HG02885 (cell line): ENCODE results near the gene FCRLB.
"Not testable (repeated sequence)": the region's sequence is repeated elsewhere in the genome, so short reads cannot be mapped to it uniquely, and the experiment has no call there.

Experiments used
- ATAC-seq: cut with Tn5 transposase; IDR thresholded peaks from one replicate; pipeline ENCODE4 v1.9.1; 2021; ENCODE audit warnings: mild to moderate bottlenecking; ENCODE audit not compliant: unreplicated experiment, poor library complexity

Gene FCRLB, protein sequence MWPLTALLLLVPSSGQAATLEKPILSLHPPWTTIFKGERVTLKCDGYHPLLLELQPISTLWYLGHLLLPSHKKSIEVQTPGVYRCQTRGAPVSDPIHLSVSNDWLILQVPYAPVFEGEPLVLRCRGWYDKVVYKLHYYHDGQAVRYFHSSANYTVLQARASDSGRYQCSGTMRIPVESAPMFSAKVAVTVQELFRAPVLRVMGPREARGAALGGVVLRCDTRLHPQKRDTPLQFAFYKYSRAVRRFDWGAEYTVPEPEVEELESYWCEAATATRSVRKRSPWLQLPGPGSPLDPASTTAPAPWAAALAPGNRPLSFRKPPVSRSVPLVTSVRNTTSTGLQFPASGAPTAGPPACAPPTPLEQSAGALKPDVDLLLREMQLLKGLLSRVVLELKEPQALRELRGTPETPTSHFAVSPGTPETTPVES

DNA sequence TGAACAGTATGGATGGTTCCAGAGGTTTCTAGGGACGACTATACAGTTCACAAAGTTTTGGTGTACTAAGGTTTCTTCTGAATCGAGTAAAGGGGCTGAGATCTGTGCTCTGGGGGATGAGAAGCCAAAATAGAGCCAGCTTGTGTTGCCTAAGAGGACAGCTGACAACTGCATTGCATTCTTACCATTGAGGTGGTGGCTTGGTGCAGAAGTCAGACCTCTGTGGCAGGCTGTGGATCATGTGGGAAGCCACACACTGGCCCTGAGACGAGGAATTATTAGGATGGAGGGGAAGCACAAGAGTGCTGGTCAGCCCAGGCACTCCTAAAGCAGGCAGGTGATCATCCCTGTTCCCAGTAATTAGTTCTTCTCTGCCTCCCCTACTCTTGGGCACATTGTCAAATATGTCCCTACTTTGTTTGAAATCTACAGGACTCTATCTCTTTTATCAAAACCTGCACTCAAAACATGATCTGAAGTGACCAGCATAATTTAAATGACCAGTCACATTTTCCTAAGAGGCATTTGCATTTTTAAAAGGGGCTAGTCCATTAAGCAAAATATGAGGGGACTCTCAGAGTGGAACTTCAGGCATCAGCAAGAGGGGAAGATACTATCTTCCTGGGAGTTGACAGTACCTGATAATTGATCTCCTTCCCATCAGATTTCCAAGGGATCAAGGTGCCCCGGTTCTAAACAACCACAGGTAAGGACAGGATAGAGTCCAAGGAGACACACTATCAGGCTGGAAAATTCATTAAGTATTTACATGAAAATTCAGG is at the start of gene FCRLB:
TSS of gene FCRLB (plus strand) at position 589 of the 782 bp plus-strand sequence. CDS start 1,129 bp downstream, outside the sequence.
- ATAC-seq: no peak

DNA sequence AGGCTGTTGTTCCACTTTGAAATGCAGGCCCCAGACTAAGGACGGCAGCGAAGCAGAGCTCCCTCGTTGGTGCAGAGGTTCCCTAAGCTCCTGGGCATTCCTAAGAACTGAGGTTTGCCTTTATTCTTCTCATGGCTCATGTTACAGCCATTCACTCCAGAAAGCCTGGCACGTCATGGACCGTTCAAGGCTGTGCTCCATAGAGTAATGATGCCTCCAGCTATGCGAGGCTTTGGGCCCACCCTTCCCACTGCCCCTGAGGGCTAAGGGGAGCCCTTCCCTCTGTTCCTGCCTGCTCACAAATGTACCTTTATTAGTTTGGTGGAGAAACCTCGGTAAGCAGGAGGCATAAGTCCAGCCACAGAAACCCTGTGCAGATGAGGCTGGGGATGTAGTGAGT is 47.9 kb upstream of the FCRLB start:
- ATAC-seq: not testable (repeated sequence)

DNA sequence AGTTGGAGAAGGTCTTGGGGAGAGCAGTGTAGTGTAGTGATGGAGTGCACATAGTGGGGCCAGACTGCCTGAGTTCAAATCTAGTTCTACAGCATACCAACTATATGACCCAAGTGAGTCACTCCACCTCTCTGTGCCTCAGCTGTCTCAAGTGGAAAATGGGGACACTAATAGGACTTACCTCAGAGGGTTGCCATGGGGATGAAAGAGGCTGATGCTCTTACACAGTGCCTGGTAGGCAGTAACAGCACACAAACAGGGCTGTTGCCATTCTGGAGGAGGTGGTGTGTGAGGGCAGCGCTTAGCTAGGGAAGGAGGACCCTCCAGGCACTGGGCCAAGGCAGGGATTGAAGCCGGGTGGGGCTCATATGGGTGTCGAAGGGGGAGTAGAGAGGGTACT is 46.9 kb upstream of the FCRLB start:
- ATAC-seq: not testable (repeated sequence)

DNA sequence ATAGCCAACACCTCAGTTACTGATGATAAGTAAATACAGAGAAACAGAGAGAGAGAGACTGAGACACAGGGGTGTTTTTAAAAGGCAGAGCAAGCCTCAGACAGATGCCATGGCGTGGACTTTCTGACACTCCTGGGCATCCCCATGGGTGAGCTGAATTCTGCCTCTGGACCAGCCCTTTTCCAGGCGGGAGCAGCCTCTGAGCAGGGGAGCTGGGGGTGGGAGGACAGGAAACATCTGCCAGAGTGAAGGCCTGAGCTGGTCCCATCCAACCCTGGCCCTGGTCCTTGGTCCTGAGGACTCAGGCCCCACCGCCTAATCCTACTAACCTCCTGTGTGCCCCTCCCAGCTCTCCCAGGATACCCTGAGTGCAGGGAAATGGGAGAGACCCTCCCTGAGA is 46.4 kb upstream of the FCRLB start:
- not testable (repeated sequence) for ATAC-seq

DNA sequence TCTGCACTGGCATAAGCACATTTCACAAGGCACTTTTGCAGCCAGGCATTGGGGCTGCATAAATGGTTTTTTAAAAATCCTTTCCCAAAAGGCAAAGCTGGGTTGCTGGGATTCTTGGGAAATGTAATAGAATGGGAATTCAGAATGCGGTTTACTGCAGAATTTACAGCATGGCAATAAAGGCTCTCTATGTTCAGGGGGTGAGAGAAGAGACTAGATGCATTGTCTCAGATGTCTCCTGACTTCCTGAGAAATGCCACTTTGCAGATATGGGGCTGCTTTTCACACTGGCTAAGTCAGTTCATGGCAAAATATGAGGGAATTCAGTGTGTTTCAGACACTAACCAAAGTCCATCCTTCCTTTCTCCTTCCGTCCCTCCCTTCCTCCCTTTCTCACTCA is 44.9 kb upstream of the FCRLB start:
- no peak for ATAC-seq

DNA sequence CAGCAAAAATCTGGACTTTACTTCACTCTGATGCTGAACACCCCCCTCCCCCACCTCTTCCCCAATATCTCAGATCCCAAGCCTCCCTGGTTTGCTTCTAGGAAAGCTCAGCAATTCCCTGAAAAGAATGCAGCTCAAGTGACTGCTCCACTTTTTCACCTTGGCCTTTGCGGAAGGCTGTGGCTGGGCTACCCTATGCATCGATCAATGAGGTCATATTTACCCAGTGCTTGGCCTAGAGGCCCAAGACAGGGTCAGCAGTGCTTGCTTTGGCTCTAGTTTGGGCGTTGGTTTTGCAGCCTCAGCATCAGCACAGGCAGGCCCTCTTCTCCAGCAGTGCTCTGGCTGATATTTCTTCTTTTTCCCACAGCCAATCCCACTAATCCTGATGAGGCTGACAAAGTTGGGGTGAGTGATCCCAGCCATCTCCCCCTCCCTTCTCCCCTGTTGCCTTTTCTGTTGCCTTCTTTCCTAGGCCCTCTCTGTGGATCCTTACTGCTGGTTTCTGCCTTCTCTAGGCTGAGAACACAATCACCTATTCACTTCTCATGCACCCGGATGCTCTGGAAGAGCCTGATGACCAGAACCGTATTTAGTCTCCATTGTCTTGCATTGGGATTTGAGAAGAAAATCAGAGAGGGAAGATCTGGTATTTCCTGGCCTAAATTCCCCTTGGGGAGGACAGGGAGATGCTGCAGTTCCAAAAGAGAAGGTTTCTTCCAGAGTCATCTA is 44.2 kb upstream of the FCRLB start:
- ATAC-seq: no peak

DNA sequence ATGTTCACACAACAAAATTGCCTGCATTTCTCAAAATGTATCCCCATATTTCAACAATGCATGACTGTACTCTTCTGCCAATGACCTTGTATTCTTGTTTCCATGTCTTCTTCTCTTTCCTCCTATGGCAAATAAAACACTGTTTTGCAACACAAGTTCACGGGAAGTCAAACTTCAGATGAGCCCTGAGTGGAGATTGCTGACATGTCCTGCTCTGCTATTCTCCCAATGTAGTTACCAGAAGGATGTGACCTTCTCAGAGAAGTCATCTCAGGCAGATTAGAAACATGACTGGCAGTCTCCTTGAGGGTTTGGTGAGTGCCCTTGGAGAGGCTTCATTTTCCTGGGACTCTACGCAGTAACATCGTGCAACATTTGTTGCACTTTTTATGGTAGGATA is 42.8 kb upstream of the FCRLB start:
- ATAC-seq: no peak

DNA sequence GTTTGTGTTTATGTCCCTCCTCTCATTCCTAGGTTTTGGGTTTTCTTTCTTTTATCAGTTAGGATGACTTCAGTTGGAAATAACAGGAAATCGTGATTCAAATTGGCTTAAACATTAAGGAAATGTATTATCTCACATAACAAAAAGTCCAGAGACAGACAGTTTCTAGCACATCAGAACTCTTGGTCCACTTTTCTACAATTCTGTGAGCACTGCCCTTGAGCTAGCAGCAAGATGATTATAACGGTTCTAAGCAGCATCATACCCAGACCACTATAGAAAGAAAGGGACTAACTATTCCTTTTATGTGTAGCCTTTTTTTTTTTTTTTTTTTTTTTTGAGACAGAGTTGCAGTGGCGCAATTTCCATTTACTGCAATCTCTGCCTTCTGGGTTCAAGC is 39.5 kb upstream of the FCRLB start:
- ATAC-seq: no peak

DNA sequence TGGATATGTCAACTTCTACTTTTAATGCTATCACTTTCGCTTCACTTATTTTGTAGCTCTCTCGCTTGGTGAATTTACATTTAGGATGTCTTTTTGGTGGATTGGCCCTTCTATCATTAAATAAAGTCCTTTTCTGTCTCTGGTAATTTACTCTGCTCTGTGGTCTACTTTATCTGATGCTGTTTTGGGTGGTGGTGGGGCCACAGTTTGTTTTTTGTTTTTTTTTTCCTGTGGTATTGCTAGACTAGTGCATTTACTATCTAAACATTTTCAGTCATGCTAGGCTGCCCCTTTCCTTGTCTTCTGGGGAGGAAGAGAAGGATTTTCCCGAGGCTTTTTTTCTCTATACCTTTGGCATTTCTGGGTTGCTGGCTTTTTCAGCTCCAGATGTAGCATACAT is 32.4 kb upstream of the FCRLB start:
- ATAC-seq: no peak

DNA sequence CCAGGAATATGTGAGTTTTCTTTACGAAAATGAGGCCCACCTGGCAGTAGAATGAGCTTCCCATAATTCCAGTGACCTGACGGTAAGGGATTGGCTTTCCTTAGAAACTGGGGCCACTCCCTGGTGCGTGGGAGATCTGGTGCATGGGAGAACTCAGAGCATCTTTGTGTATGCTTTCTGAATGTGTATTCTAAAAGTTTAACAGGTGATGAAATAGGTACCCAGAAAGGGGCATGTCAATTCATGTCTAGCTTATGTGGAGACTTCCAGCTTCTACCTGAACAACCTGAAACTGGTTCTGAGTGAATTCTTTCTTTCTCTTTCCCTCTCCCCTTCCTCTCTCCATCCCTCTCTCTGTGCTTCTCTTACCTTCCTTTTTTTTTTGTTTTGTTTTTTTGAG is 29.5 kb upstream of the FCRLB start:
- no peak for ATAC-seq

DNA sequence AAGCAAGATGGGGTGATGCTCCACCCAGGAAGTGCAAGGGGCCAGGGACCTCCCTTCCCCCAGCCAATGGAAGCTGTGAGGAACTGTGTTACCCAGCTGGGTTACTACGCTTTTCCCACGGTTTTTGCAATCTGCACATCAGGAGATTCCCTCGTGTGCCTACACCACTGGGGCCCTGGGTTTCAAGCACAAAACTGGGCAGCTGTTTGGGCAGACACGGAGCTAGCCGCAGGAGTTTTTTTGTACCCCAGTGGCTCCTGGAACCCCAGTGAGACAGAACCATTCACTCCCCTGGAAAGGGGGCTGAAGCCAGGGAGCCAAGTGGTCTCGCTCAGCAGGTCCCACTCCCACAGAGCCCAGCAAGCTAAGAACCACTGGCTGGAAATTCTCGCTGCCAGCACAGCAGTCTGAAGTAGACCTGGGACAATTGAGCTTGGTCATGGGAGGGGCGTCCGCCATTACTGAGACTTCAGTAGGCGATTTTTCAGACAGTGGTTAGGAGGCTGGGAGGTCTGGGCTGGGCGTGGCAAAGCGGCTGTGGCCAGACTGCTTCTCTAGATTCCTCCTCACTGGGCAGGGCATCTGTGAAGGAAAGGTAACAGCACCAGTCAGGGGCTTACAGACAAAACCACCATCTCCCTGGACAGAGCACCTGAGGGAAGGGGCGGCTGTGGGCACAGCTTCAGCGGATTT is 28.2 kb upstream of the FCRLB start:
- ATAC-seq: not testable (repeated sequence)

DNA sequence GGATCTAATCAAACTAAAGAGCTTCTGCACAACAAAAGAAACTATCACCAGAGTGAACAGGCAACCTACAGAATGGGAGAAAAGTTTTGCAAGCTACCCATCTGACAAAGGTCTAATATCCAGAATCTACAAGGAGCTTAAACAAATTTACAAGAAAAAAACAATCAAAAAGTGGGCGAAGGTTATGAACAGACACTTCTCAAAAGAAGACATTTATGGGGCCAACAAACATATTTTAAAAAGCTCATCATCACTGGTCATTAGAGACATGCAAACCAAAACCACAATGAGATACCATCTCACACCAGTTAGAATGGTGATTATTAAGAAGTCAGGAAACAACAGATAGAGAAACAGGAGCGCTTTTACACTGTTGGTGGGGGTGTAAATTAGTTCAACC is 23.0 kb upstream of the FCRLB start:
- not testable (repeated sequence) for ATAC-seq

DNA sequence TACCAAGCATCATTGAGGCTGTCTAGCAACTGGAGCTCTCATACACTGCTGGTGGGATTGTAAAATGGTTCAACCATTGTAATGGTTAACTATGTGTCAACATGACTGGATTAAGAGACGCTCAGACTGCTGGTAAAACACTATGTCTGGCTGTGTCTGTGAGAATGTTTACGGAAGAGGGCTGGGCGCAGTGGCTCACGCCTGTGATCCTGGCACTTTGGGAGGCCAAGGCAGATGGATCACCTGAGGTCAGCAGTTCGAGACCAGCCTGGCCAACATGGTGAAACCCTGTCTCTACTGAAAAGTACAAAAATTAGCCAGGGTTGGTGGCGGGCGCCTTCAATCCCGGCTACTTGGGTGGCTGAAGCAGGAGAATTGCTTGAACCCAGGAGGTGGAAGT is 19.1 kb upstream of the FCRLB start:
- no peak for ATAC-seq

DNA sequence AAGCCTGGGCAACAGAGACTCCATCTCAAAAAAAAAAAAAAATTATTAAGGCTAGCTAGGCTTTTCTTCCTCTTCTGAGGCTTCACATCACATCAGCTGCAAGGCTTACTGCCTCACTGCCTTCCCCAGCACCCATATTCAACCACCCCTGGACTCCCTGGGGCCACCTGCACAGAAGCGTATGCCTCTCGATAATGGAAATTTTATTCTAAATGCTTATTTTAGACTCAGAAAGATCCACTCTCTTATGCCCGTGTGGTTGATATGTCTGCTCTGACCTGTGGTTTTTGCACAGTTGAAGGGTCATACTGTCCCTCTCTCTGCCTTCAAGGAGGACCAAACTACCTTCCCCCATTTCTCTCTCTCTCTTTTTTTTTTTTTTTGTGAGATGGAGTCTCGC is 15.8 kb upstream of the FCRLB start:
- peak; percentile 40 for ATAC-seq

DNA sequence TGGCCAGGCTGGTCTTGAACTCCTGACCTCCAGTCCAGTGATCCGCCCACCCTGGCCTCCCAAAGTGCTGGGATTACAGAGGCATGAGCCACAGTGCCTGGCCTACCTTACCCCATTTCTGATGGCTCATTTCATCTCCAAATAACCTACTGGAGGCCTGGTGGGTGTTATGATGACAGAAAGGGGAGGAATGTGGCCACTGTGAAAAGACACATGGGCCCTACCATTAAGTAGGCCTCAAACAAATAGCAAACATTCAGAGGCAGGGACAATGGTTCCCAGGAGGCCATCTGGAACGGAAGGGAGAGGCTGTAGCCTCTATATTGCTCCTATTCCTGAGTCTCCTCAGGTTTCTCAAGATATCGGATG is 15.2 kb upstream of the FCRLB start:
- ATAC-seq: peak; percentile 4

DNA sequence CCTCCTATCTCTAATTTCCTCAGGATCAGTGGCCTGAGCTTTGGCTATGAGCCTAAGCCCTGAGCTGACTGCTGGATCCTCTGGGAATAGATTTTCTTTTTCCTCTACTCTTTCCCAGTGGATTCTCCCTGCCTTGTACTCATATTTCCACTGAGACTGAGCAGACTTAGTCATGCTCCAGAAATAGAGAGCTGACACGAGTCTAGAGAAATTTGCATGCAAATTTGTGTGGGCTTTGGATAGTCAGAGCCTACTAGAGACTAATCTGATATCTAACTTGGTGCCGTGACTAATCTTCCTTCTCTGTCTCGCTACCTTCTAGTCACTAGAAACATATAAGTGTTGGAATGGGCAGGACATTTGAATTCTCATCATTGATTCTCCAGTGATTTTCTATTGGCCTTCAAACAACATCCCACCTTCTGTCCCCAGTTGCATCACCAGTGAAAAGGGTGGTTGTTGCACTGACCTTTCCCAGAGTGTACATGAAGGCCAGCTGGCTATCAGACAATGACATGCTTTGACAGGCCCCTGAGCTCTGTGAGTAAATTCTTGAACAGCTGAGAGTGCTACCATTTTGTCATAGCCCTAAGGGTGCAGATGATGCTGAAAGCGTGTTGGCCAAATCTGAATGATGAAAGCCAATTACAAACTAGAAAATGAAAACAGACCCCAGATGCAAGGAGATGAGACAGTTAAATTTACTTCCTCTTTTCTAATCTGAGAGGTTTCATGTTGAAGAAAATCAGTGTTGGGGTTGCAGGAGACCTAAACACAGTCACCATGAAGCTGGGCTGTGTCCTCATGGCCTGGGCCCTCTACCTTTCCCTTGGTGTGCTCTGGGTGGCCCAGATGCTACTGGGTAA is 14.6 kb upstream of the FCRLB start, which contains the start of gene FCRLA:
TSS of gene FCRLA (plus strand) at position 748 of the 866 bp plus-strand sequence. CDS start at position 784, 36 bp downstream.
- ATAC-seq: peak; percentile 72

DNA sequence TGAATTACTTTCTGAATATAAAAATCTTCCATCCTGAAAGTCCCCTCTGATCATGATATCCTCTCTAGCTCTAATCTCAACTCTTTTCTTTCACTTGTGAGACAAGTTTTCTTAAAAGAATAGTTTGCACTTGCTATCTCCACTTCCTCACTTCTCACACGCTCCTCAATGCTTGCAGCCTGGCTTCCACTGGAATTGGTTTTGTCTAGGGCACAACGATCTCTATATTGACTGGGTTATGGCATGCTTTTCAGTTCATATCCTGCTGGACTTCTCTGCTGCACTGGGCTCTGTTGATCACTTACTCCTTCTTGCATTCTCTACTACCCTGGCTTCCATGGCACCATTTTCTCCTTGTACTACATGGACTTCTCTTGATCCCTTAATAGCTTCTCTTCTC is 13.8 kb upstream of the FCRLB start:
- ATAC-seq: no peak

DNA sequence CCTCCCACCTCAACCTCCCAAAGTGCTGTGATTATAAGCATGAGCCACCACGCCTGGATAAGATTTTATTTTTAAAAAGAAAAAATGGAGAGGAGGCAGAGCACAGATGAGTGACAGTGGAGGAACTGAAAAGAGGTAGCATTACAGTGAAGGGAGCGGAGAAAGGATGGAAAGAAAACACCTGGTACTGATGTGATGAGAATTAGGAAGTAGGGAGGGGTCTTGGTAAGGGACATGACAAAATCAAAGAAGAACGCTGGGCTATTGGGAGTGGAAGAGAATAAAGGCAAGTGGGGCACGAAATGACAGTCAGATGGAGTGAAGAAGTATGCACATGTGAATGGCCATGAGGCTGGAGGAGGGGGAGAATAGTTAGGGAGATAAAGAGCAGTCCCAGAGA is 12.0 kb upstream of the FCRLB start:
- ATAC-seq: no peak

DNA sequence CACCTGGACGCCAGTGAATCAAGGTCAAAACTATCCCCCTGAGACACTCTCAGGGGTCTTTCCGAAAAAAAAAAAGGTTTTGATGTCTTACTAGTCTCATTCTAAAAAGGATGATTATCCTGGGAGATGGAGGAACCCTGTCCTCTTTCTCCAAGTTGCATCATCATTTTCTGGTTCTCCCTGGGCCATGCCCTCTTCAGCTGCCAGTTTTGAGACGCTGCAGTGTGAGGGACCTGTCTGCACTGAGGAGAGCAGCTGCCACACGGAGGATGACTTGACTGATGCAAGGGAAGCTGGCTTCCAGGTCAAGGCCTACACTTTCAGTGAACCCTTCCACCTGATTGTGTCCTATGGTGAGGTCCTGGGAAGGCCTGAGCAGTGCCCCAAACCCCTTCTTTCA is 10.8 kb upstream of the FCRLB start:
- no peak for ATAC-seq
